ENCODE measurements around the gene LTV1. TPM values are rescaled to one million over a fixed set of nuclear protein-coding genes. Genes with fewer than 3 reads are reported as not detected.

Gene LTV1
- total and polyA plus RNA-seq, 2 donors (not counting 1 experiment from before 2014, with no cell fraction given): 7.8 to 27.3 TPM

GRCh38 chr6:143896126-143896860, 53.2 kb downstream of the LTV1 start:
- no peak overlapping the region for H3K9ac ChIP-seq (ENCODE audit: low read length)
- no peaks in the 10 kb centered on the region for H4K20me1 ChIP-seq (ENCODE audit: control insufficient read depth, insufficient read depth, low read length, poor library complexity, severe bottlenecking)
- H3K27ac Mint-ChIP-seq: no peak overlapping the region
- no CpG with 5 or more reads among the region's 3 CpGs for WGBS (ENCODE audit: insufficient coverage)
- no peak overlapping the region for H3K27ac ChIP-seq (ENCODE audit: low read length in 2 of 2)
- H3K4me3 ChIP-seq (ENCODE audit: control extremely low read depth in 1 of 5, extremely low read depth in 1 of 5, insufficient read depth in 1 of 5, low read depth in 2 of 5, low read length in 4 of 5): no peak overlapping the region
- H3K4me3 Mint-ChIP-seq: no peak overlapping the region
- H3K27me3 Mint-ChIP-seq: no peaks in the 10 kb centered on the region
- ATAC-seq (ENCODE audit: low read depth) (no peak), DNase-seq (no peak)
- H3K36me3 ChIP-seq (replicated peaks in 1 of 2; ENCODE audit: control extremely low read depth in 1 of 2, control insufficient read depth in 1 of 2, extremely low read depth in 1 of 2, insufficient read depth in 2 of 2, low read length in 1 of 2): peaks cover 1 to 2% of the 10 kb centered on the region in 2 experiments
- no peak overlapping the region for H2AFZ ChIP-seq (ENCODE audit: insufficient read depth, low read depth, low read length, poor library complexity, severe bottlenecking)
- no peaks in the 10 kb centered on the region for H3K4me1 ChIP-seq (ENCODE audit: control insufficient read depth in 2 of 2, insufficient read depth in 2 of 2, low read length in 2 of 2)
- intact Hi-C loops (cut with micrococcal nuclease): no loop called here
- no peak overlapping the region for H3K4me2 ChIP-seq (replicated peaks; ENCODE audit: low read depth, low read length, poor library complexity, severe bottlenecking)
- H3K79me2 ChIP-seq (ENCODE audit: control insufficient read depth, insufficient read depth, low read length): no peaks in the 10 kb centered on the region
- ChIA-PET CTCF (no interaction called here), POLR2A (no interaction called here)
- no peak for TF ChIP-seq EZH2 (IDR thresholded peaks at IDR 0.05; ENCODE audit: borderline replicate concordance, insufficient read depth, low read depth, low read length, poor library complexity, severe bottlenecking)
- TF ChIP-seq, protein P1, sequence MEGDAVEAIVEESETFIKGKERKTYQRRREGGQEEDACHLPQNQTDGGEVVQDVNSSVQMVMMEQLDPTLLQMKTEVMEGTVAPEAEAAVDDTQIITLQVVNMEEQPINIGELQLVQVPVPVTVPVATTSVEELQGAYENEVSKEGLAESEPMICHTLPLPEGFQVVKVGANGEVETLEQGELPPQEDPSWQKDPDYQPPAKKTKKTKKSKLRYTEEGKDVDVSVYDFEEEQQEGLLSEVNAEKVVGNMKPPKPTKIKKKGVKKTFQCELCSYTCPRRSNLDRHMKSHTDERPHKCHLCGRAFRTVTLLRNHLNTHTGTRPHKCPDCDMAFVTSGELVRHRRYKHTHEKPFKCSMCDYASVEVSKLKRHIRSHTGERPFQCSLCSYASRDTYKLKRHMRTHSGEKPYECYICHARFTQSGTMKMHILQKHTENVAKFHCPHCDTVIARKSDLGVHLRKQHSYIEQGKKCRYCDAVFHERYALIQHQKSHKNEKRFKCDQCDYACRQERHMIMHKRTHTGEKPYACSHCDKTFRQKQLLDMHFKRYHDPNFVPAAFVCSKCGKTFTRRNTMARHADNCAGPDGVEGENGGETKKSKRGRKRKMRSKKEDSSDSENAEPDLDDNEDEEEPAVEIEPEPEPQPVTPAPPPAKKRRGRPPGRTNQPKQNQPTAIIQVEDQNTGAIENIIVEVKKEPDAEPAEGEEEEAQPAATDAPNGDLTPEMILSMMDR (IDR thresholded peaks at IDR 0.05): no peak
- no peaks in the 10 kb centered on the region for H3K9me3 Mint-ChIP-seq (ENCODE audit: insufficient read depth)
- H3K9me3 ChIP-seq (ENCODE audit: control extremely low read depth in 1 of 3, control insufficient read depth in 2 of 3, insufficient read depth in 1 of 3, low read length in 2 of 3): no peaks in the 10 kb centered on the region
- H3K27me3 ChIP-seq (replicated peaks in 1 of 4; ENCODE audit: control extremely low read depth in 1 of 4, control insufficient read depth in 3 of 4, insufficient read depth in 4 of 4, low read length in 3 of 4): no peaks in the 10 kb centered on the region
- H3K4me1 Mint-ChIP-seq: no peaks in the 10 kb centered on the region

- no peak overlapping the region for H2AFZ ChIP-seq (ENCODE audit: insufficient read depth, low read depth, low read length, poor library complexity, severe bottlenecking)
- H3K4me1 Mint-ChIP-seq: no peaks in the 10 kb centered on the region
- H3K79me2 ChIP-seq (ENCODE audit: control insufficient read depth, insufficient read depth, low read length): no peaks in the 10 kb centered on the region
- TF ChIP-seq, protein P1 (IDR thresholded peaks at IDR 0.05): no peak
- TF ChIP-seq EZH2 (IDR thresholded peaks at IDR 0.05; ENCODE audit: borderline replicate concordance, insufficient read depth, low read depth, low read length, poor library complexity, severe bottlenecking): no peak
- CTCF ChIA-PET: no interaction called here
- no peak overlapping the region for H3K4me3 Mint-ChIP-seq
- peaks cover 1 to 2% of the 10 kb centered on the region in 2 experiments for H3K36me3 ChIP-seq (replicated peaks in 1 of 2; ENCODE audit: control extremely low read depth in 1 of 2, control insufficient read depth in 1 of 2, extremely low read depth in 1 of 2, insufficient read depth in 2 of 2, low read length in 1 of 2)
- no peaks in the 10 kb centered on the region for H4K20me1 ChIP-seq (ENCODE audit: control insufficient read depth, insufficient read depth, low read length, poor library complexity, severe bottlenecking)
- H3K9me3 Mint-ChIP-seq (ENCODE audit: insufficient read depth): no peaks in the 10 kb centered on the region
- intact Hi-C loops (cut with micrococcal nuclease): no loop called here
- no peaks in the 10 kb centered on the region for H3K9me3 ChIP-seq (ENCODE audit: control extremely low read depth in 1 of 3, control insufficient read depth in 2 of 3, insufficient read depth in 1 of 3, low read length in 2 of 3)
- no peak overlapping the region for H3K4me2 ChIP-seq (replicated peaks; ENCODE audit: low read depth, low read length, poor library complexity, severe bottlenecking)
- WGBS (ENCODE audit: insufficient coverage): 100% methylated on average over 2 of the region's 2 CpGs
- no peaks in the 10 kb centered on the region for H3K4me1 ChIP-seq (ENCODE audit: control insufficient read depth in 2 of 2, insufficient read depth in 2 of 2, low read length in 2 of 2)
- H3K27ac ChIP-seq (ENCODE audit: low read length in 2 of 2): no peak overlapping the region
- H3K27me3 Mint-ChIP-seq: no peaks in the 10 kb centered on the region
- DNase-seq (no peak), ATAC-seq (ENCODE audit: low read depth) (no peak)
- no peak overlapping the region for H3K9ac ChIP-seq (ENCODE audit: low read length)
- POLR2A ChIA-PET: no interaction called here
- no peaks in the 10 kb centered on the region for H3K27me3 ChIP-seq (replicated peaks in 1 of 4; ENCODE audit: control extremely low read depth in 1 of 4, control insufficient read depth in 3 of 4, insufficient read depth in 4 of 4, low read length in 3 of 4)
- H3K4me3 ChIP-seq (ENCODE audit: control extremely low read depth in 1 of 5, extremely low read depth in 1 of 5, insufficient read depth in 1 of 5, low read depth in 2 of 5, low read length in 4 of 5): no peak overlapping the region
- no peak overlapping the region for H3K27ac Mint-ChIP-seq
Observed at GRCh38 chr6:143900358-143900757, 57.2 kb downstream of the LTV1 start.

Data from B cell (primary cell).